Hepatocyte (in vitro differentiated cells): ENCODE results near the gene POU3F3.

Experiments
- CTCF ChIP-seq: fragments of 200-600 bp; sonication (generic); IDR thresholded peaks from 2 replicates; pipeline ENCODE4 v1.5.1; 2016; ENCODE audit warnings: antibody characterized with exemption, mild to moderate bottlenecking; ENCODE audit not compliant: poor library complexity
- EZH2 ChIP-seq: fragments of 200-600 bp; sonication (generic); IDR thresholded peaks from 2 replicates; pipeline ENCODE4 v1.6.1; 2016; ENCODE audit warnings: antibody characterized with exemption, mild to moderate bottlenecking, borderline replicate concordance
- EZH2phosphoT487 ChIP-seq: fragments of 200-600 bp; sonication (generic); IDR thresholded peaks from one replicate; pipeline ENCODE4 v1.6.1; 2018; ENCODE audit warnings: antibody characterized with exemption, mild to moderate bottlenecking, low read depth, moderate library complexity; ENCODE audit not compliant: unreplicated experiment, severe bottlenecking

- TF ChIP-seq CTCF (no peak), EZH2phosphoT487 (no peak), EZH2 (no peak)
These were observed 34.8 kb downstream of the POU3F3 start for GRCh38 chr2:104888489-104889258.
